WTC11 (cell line): ENCODE measurements around the gene ARF6.

Experiments used
- CREB1 ChIP-seq: sonication (generic); formaldehyde crosslinking; IDR thresholded peaks from 2 replicates; pipeline ENCODE4 v1.8.0; 2023; ENCODE audit warnings: mild to moderate bottlenecking, missing genetic modification reagents
- CTCF ChIP-seq: fragments of 200-600 bp; IDR thresholded peaks from 2 replicates; pipeline ENCODE4 v1.8.0; 2022; ENCODE audit warnings: antibody characterized with exemption
- E2F4 ChIP-seq: sonication (generic); formaldehyde crosslinking; IDR thresholded peaks from 2 replicates; pipeline ENCODE4 v1.8.1; 2022; ENCODE audit warnings: low read depth, mild to moderate bottlenecking, moderate library complexity, missing genetic modification reagents, borderline replicate concordance
- ESRRA ChIP-seq: sonication (generic); formaldehyde crosslinking; IDR thresholded peaks from 2 replicates; pipeline ENCODE4 v1.8.1; 2022; ENCODE audit warnings: mild to moderate bottlenecking, missing genetic modification reagents, borderline replicate concordance
- NFE2L1 ChIP-seq: sonication (generic); formaldehyde crosslinking; IDR thresholded peaks from 2 replicates; pipeline ENCODE4 v1.8.1; 2023; ENCODE audit warnings: missing genetic modification reagents

- no peak for TF ChIP-seq CTCF
- TF ChIP-seq NFE2L1 (CRISPR knock-in tag): no peak
- no peak for TF ChIP-seq CREB1 (CRISPR knock-in tag)
- TF ChIP-seq E2F4 (CRISPR knock-in tag): no peak
- no peak for TF ChIP-seq ESRRA (CRISPR knock-in tag)
Observed at GRCh38 chr14:49851813-49852212, 41.1 kb upstream of the ARF6 start.
